Activated CD4-positive, alpha-beta T cell treated with anti-CD3 and anti-CD28 coated beads for 36 hours (primary cell): Measurements from ENCODE around the gene DIP2C. TPM values are rescaled to one million over a fixed set of nuclear protein-coding genes. Genes with fewer than 3 reads are reported as not detected.

ENCODE experiments used
- ATAC-seq: fragments of 200-7000 bp; cut with Tn5 transposase; one replicate; pipeline ENCODE4 v1.10.0; 2021; ENCODE audit warnings: mild to moderate bottlenecking, moderate library complexity
- CTCF ChIA-PET: fragments of 350-600 bp; sonication (Branson Sonifier 250); formaldehyde crosslinking; loops from one replicate; lab custom pipeline; 2021; ENCODE audit warnings: antibody characterized with exemption; lab: Charles Lee
- POLR2A ChIA-PET: fragments of 350-600 bp; sonication (Branson Sonifier 250); formaldehyde crosslinking; loops from one replicate; lab custom pipeline; 2021; ENCODE audit warnings: antibody characterized with exemption, inconsistent platforms; lab: Charles Lee
- DNase-seq: peaks from one replicate; pipeline ENCODE4 v3.0.0-alpha.2; 2020
- H3K27ac Mint-ChIP-seq: one replicate; pipeline ENCODE4 v1.8.0; 2021; ENCODE audit warnings: mixed read lengths
- H3K27me3 Mint-ChIP-seq: one replicate; pipeline ENCODE4 v1.8.0; 2021; ENCODE audit warnings: mixed read lengths
- H3K36me3 Mint-ChIP-seq: one replicate; pipeline ENCODE4 v1.8.0; 2021; ENCODE audit warnings: low read depth, mixed read lengths
- H3K4me1 Mint-ChIP-seq: one replicate; pipeline ENCODE4 v1.8.0; 2021; ENCODE audit warnings: mixed read lengths
- H3K4me3 Mint-ChIP-seq: one replicate; pipeline ENCODE4 v1.8.0; 2021; ENCODE audit warnings: mild to moderate bottlenecking, moderate library complexity, mixed read lengths
- H3K9me3 Mint-ChIP-seq: one replicate; pipeline ENCODE4 v1.8.0; 2021; ENCODE audit warnings: low read depth, mixed read lengths
- intact Hi-C, 2 experiments: fragments of 100-400 bp; cut with DNase I in 1 of 2; cut with micrococcal nuclease in 1 of 2; formaldehyde crosslinking; loops; one replicate each; pipeline versions ENCODE4 v1.14.2 to v1.15.1; 2022 to 2024; cut with DNase I, micrococcal nuclease
- total RNA-seq, 2 experiments: library from RNA; stranded (reverse); gene quantifications; one replicate each; pipeline ENCODE4 v1.2.3, GENCODE V29; 2021

The DIP2C gene
- total RNA-seq, 2 experiments from 2014 or later, result 0.76 to 0.94 TPM

GRCh38 chr10:293636-294035 lies 395.8 kb downstream of the DIP2C start:
- DNase-seq, result no peak
- Mint-ChIP-seq H3K27me3 (no peaks in the 10 kb centered on the region), H3K36me3 (peaks cover 2% of the 10 kb centered on the region), H3K27ac (no peak overlapping the region), H3K9me3 (no peaks in the 10 kb centered on the region), H3K4me1 (no peaks in the 10 kb centered on the region), H3K4me3 (no peak overlapping the region)
- intact Hi-C loops, result no loop called here
- ATAC-seq, result no peak
- ChIA-PET POLR2A (no interaction called here), CTCF (interaction anchor here (0.7 kb wide), 1 partner anchor 25 kb away, joined by 4 read pairs; no protein-coding TSS in a partner anchor)

DNA sequence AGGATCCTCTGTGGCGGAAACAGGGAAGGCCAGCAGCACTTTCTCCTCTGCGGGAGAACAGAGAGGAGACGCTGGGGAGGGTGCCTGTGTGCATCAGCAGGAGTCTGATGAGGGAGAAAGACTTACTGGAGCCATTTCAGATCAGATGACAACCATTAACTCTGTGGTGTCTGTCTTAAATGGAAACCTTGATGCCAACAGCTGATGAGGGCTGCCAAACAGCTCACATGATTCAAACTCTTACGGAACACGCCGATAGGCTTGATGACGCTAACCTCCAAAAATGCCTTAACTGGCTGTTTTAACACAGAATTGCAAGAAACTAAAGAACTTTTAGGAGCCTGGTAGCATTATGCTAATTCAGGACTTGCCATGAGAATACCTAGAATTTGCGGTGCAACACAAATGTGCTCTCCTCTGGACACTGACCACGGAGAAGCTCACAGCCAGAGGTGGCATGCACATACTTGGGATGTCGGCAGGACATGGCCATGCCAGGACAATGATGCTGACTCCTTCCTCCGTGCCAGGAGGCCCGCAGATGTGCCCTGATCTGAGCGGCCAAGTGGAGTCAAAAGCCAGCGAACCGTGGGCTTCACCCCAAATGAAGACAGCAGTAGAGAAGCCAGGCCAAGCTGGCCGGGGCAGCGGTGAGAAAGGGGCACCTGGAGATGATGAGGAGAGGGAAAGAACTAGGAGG lies 399.3 kb downstream of the DIP2C start:
- no peak overlapping the region for H3K4me3 Mint-ChIP-seq
- no peaks in the 10 kb centered on the region for H3K36me3 Mint-ChIP-seq
- CTCF ChIA-PET, result no interaction called here
- H3K27me3 Mint-ChIP-seq, result no peaks in the 10 kb centered on the region
- ATAC-seq, result no peak
- H3K9me3 Mint-ChIP-seq, result no peaks in the 10 kb centered on the region
- POLR2A ChIA-PET, result no interaction called here
- no peak for DNase-seq
- no peaks in the 10 kb centered on the region for H3K4me1 Mint-ChIP-seq
- intact Hi-C loops, result no loop called here
- H3K27ac Mint-ChIP-seq, result no peak overlapping the region

- intact Hi-C loops, result no loop called here
- no peaks in the 10 kb centered on the region for H3K4me1 Mint-ChIP-seq
- H3K27ac Mint-ChIP-seq, result no peak overlapping the region
- no peaks in the 10 kb centered on the region for H3K36me3 Mint-ChIP-seq
- ChIA-PET CTCF (no interaction called here), POLR2A (no interaction called here)
- no peak for ATAC-seq
- H3K4me3 Mint-ChIP-seq, result no peak overlapping the region
- no peaks in the 10 kb centered on the region for H3K27me3 Mint-ChIP-seq
- DNase-seq, result no peak
- no peaks in the 10 kb centered on the region for H3K9me3 Mint-ChIP-seq
Observed at GRCh38 chr10:289581-289980, 399.9 kb downstream of the DIP2C start.

DNA sequence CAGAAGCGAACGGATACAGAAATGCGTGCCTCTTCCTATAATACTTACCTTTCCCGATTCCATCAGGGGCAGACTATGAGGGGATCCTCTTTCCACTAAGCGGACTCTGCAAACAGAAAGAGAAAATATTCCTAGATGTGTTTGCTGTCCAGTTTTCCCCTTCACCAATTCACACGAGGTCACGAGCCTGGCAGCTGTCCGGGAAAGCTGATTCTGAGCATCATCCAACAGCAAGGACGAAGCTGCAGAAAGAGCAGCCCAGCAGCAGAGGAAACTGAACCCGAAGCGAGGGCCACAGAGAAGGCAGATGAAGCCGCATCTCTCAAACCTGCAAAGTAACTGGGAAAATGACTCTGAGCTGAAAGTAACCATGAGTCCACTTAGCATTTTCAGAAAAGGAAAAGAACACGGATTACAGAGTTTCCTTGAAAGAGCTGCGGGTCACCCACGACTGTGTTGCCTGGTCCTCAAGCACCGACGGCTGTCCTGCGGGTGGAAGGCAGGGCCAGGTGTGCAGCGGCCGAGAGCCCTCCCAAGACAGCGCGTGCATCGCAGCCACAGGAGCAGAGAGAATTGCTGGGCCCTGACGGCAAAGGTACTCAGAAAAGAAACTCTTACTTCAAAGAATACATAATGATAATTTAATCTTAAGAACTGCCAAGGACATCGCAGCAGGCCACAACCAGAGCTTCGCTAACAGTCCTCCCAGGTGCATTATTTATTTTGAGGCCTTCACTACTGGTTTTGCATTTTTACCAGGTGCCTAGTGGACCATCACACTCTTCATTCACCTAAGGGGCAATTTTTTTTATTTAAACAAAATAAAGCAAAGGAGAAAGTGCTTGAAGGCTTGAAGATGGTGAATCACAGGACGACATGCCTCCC lies 400.9 kb downstream of the DIP2C start:
- CTCF ChIA-PET, result no interaction called here
- H3K27ac Mint-ChIP-seq, result no peak overlapping the region
- ATAC-seq, result no peak
- POLR2A ChIA-PET, result no interaction called here
- H3K4me1 Mint-ChIP-seq, result peaks cover 10% of the 10 kb centered on the region
- no peaks in the 10 kb centered on the region for H3K36me3 Mint-ChIP-seq
- H3K27me3 Mint-ChIP-seq, result no peaks in the 10 kb centered on the region
- no peak overlapping the region for H3K4me3 Mint-ChIP-seq
- DNase-seq, result no peak
- intact Hi-C loops, result no loop called here
- no peaks in the 10 kb centered on the region for H3K9me3 Mint-ChIP-seq

DNA sequence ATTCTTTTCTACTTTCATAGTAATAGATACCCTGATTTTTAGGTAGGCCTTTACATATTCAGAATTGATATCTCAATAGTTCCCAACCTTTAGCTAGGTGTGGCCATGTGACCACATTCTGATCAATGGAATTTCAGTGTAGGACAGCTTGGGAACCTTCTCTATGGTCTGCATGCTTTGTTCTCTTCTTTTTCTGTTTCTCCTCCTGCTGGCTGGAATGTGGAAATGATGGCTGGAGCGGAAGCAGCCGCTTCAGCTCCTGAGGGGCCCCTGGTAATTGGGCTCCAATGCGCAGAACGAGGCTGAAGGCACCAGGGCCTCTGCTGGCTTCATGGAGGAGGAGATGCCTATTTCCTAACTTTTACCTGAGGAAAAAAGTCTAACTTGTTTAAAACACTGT lies 401.7 kb downstream of the DIP2C start:
- POLR2A ChIA-PET, result no interaction called here
- Mint-ChIP-seq H3K9me3 (no peaks in the 10 kb centered on the region), H3K4me3 (no peak overlapping the region), H3K4me1 (peaks cover 16% of the 10 kb centered on the region), H3K27me3 (no peaks in the 10 kb centered on the region), H3K36me3 (no peaks in the 10 kb centered on the region), H3K27ac (no peak overlapping the region)
- CTCF ChIA-PET, result no interaction called here
- ATAC-seq (no peak), DNase-seq (no peak)
- intact Hi-C loops, result no loop called here

GRCh38 chr10:287026-287709 lies 402.3 kb downstream of the DIP2C start:
- ChIA-PET POLR2A (no interaction called here), CTCF (no interaction called here)
- no peak overlapping the region for H3K4me3 Mint-ChIP-seq
- H3K36me3 Mint-ChIP-seq, result no peaks in the 10 kb centered on the region
- no peak overlapping the region for H3K27ac Mint-ChIP-seq
- H3K27me3 Mint-ChIP-seq, result no peaks in the 10 kb centered on the region
- H3K4me1 Mint-ChIP-seq, result peaks cover 16% of the 10 kb centered on the region
- no peak for DNase-seq
- no peak for ATAC-seq
- intact Hi-C loops, result no loop called here
- H3K9me3 Mint-ChIP-seq, result no peaks in the 10 kb centered on the region

DNA sequence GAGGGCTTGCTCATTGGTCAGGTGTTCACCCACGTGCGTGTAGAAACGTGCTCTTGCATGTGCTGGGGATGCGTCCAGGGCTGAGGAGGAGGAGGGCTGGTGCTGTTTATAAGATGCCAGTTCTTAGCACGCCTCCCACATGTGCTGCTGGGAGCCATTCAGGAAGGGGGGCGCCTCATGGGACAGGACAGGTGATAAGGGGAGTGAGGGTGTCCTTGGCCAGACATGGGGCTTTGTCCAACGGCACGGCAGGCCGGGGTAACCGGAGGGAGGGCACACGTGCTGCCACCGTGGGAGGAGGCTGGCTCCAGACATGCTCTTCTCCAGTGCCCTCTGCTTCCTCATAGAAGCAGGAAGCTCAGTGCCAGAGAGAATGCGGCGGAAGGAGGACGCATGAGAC lies 404.3 kb downstream of the DIP2C start:
- intact Hi-C loops, result no loop called here
- peak overlapping the region; percentile 33 for H3K27ac Mint-ChIP-seq
- DNase-seq, result no peak
- no peaks in the 10 kb centered on the region for H3K36me3 Mint-ChIP-seq
- peaks cover 16% of the 10 kb centered on the region for H3K4me1 Mint-ChIP-seq
- H3K27me3 Mint-ChIP-seq, result no peaks in the 10 kb centered on the region
- ChIA-PET CTCF (interaction anchor here (0.7 kb wide), 1 partner anchor 31 kb away, joined by 3 read pairs; no protein-coding TSS in a partner anchor), POLR2A (no interaction called here)
- no peaks in the 10 kb centered on the region for H3K9me3 Mint-ChIP-seq
- H3K4me3 Mint-ChIP-seq, result no peak overlapping the region
- no peak for ATAC-seq

DNA sequence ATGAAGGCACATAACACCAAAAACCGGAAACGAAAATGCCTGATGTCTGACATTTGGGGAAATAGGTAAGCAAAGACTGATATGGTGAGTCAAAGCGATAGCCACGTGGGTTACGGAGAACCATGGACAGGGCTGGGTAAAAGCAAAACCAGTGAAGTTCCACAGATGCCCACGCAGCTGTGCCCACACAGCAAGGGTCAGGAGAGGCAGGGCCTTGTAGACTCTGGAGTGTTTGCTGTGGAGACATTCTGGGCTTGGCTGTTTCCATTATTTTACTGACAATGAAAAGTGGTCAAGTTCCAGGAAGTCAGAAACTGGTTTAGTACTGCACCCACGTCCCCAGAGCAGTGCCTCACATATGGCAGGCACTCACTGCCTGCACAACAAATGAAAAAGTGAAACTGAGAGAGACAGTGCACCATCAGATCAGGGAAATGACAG lies 405.5 kb downstream of the DIP2C start:
- Mint-ChIP-seq H3K4me3 (no peak overlapping the region), H3K27me3 (no peaks in the 10 kb centered on the region), H3K36me3 (no peaks in the 10 kb centered on the region), H3K9me3 (no peaks in the 10 kb centered on the region), H3K4me1 (peaks cover 16% of the 10 kb centered on the region), H3K27ac (peak overlapping the region; percentile 77)
- ChIA-PET POLR2A (no interaction called here), CTCF (interaction anchor here (0.5 kb wide), 1 partner anchor 147 kb away, joined by 3 read pairs; no protein-coding TSS in a partner anchor)
- ATAC-seq (peak; percentile 86), DNase-seq (peak; percentile 72)
- intact Hi-C loops, result loop anchor here in 1 of 2 experiments (1.0 kb wide), 1 partner anchor 19 kb away; no protein-coding TSS in a partner anchor

DNA sequence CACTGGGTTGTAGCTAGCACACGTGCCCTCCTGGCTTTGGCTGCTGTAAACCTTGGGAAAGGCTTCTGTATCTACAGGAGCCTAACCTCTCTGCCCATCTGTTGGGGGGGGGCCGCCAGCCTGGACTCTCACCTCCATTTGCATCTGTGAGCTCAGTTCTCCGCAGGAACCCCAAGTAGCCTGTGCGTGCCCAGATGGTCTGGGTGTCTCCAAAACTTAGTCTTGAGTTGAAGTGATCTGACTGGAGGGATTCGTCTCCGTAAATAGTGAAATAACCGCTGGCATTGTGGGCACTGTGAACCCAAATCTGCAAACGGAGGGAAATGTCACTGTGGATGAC lies 406.4 kb downstream of the DIP2C start:
- H3K9me3 Mint-ChIP-seq, result no peaks in the 10 kb centered on the region
- CTCF ChIA-PET, result no interaction called here
- H3K4me3 Mint-ChIP-seq, result no peak overlapping the region
- no peak overlapping the region for H3K27ac Mint-ChIP-seq
- H3K27me3 Mint-ChIP-seq, result no peaks in the 10 kb centered on the region
- ATAC-seq, result no peak
- POLR2A ChIA-PET, result no interaction called here
- DNase-seq, result no peak
- no peaks in the 10 kb centered on the region for H3K36me3 Mint-ChIP-seq
- intact Hi-C loops, result loop anchor here in 1 of 2 experiments (1.0 kb wide), 1 partner anchor 18 kb away; no protein-coding TSS in a partner anchor
- peaks cover 16% of the 10 kb centered on the region for H3K4me1 Mint-ChIP-seq

DNA sequence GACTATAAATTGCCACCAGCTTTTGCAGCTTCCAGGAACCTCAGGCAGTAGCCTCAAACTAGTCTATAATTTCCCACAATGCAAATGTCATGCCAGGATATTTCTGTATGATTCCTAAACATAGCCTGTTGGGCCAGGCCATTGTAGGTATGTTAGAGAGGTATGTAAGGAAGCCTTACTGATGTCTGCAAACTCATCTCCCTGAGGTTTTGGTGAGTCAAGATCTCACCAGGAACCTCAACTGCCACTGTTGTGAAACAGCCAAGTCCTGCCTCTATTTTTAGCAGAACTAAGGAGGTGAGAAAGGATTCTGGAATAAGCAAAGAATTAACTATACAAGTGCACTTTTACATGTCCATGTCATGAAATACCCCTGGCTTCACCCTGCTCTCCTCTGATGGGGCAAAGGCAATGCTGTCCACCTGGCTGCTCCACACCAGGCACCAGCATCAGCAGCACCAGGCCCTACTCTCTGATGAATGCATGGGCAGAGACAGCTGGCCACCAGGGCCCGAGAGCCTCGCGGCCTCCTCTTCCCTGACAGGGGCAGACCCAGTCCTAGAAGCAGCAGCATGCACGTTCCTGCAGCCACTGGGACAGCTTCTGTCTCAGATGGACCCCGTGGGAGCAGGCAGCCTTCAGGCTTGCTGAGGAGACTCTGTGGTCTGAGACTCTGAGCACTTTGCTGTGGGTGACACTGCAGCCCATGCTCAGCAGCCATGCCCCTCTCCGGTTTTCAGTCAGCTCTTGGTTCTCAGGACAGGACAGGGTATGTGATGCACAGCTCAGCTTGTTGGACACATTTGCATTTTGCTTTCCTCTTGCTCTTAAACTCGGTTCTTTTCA lies 407.0 kb downstream of the DIP2C start:
- peak; percentile 27 for ATAC-seq
- no peak overlapping the region for H3K4me3 Mint-ChIP-seq
- ChIA-PET CTCF (no interaction called here), POLR2A (no interaction called here)
- DNase-seq, result no peak
- H3K27me3 Mint-ChIP-seq, result no peaks in the 10 kb centered on the region
- H3K36me3 Mint-ChIP-seq, result no peaks in the 10 kb centered on the region
- intact Hi-C loops, result loop anchor here in 1 of 2 experiments (1.0 kb wide), 1 partner anchor 17 kb away; no protein-coding TSS in a partner anchor
- H3K4me1 Mint-ChIP-seq, result peaks cover 16% of the 10 kb centered on the region
- H3K27ac Mint-ChIP-seq, result no peak overlapping the region
- H3K9me3 Mint-ChIP-seq, result no peaks in the 10 kb centered on the region

- Mint-ChIP-seq H3K4me1 (peaks cover 16% of the 10 kb centered on the region), H3K36me3 (no peaks in the 10 kb centered on the region), H3K4me3 (no peak overlapping the region), H3K9me3 (no peaks in the 10 kb centered on the region), H3K27ac (no peak overlapping the region), H3K27me3 (no peaks in the 10 kb centered on the region)
- intact Hi-C loops, result no loop called here
- CTCF ChIA-PET, result no interaction called here
- POLR2A ChIA-PET, result no interaction called here
- DNase-seq, result no peak
- no peak for ATAC-seq
Observed at GRCh38 chr10:279655-280054, 409.8 kb downstream of the DIP2C start.
